ENCODE data around the gene PGRMC2.

DNA sequence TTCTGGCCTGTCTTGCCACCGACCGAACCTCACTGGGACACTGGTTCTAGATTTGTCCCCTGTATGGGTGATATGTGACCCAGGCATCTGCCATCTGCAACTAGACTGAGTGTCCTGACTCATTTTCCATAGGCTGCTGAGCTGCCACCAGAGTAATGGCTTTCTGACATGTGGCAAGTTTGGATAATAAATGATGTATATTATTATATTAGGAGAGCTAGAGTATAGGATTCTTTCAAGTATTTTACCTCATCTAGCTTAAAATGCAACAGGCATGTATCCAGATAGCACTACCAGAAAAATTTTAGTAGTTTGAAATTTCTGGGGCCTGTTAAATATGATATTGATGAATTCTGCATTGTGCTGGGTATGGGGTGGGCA is 15.8 kb upstream of the PGRMC2 start:
- TF ChIP-seq POLR2A (IDR thresholded peaks at IDR 0.05): no peak
- TF ChIP-seq, protein P1, sequence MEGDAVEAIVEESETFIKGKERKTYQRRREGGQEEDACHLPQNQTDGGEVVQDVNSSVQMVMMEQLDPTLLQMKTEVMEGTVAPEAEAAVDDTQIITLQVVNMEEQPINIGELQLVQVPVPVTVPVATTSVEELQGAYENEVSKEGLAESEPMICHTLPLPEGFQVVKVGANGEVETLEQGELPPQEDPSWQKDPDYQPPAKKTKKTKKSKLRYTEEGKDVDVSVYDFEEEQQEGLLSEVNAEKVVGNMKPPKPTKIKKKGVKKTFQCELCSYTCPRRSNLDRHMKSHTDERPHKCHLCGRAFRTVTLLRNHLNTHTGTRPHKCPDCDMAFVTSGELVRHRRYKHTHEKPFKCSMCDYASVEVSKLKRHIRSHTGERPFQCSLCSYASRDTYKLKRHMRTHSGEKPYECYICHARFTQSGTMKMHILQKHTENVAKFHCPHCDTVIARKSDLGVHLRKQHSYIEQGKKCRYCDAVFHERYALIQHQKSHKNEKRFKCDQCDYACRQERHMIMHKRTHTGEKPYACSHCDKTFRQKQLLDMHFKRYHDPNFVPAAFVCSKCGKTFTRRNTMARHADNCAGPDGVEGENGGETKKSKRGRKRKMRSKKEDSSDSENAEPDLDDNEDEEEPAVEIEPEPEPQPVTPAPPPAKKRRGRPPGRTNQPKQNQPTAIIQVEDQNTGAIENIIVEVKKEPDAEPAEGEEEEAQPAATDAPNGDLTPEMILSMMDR (IDR thresholded peaks at IDR 0.05): no peak

All from body of pancreas (tissue), 4 donors.